ENCODE results near the gene DUSP9.

Gene DUSP9

DNA sequence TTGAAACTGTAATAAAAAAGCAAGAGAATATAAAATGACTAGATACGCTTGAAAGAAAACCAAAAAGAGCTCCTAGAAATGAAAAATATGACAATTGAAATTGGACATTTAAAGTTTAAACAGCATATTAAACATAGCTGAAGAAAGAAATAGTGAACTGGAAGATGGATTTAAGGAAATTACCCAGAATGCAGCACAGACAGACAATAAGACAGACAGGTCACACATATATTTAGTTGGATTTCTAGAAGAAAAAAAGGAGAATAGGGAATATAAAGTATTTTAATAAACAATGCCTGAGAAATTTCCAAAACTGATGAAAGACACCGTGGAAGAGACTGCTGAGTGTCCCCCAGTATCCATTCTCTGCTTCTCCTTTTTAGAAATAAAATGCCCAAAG lies 6.6 kb downstream of the DUSP9 start:
- TF ChIP-seq POLR2AphosphoS5 (IDR thresholded peaks at IDR 0.05; ENCODE audit: low read depth, low read length) (no peak), SIN3A (IDR thresholded peaks at IDR 0.05; ENCODE audit: borderline replicate concordance, insufficient read depth, low read length) (no peak), FOXP2 (optimal IDR thresholded peaks at IDR 0.05; ENCODE audit: borderline replicate concordance, extremely low read depth, extremely low read length, insufficient read depth) (no peak), TAF1 (IDR thresholded peaks at IDR 0.05; ENCODE audit: borderline replicate concordance, insufficient read depth, low read length) (no peak)
- TF ChIP-seq, protein P1, sequence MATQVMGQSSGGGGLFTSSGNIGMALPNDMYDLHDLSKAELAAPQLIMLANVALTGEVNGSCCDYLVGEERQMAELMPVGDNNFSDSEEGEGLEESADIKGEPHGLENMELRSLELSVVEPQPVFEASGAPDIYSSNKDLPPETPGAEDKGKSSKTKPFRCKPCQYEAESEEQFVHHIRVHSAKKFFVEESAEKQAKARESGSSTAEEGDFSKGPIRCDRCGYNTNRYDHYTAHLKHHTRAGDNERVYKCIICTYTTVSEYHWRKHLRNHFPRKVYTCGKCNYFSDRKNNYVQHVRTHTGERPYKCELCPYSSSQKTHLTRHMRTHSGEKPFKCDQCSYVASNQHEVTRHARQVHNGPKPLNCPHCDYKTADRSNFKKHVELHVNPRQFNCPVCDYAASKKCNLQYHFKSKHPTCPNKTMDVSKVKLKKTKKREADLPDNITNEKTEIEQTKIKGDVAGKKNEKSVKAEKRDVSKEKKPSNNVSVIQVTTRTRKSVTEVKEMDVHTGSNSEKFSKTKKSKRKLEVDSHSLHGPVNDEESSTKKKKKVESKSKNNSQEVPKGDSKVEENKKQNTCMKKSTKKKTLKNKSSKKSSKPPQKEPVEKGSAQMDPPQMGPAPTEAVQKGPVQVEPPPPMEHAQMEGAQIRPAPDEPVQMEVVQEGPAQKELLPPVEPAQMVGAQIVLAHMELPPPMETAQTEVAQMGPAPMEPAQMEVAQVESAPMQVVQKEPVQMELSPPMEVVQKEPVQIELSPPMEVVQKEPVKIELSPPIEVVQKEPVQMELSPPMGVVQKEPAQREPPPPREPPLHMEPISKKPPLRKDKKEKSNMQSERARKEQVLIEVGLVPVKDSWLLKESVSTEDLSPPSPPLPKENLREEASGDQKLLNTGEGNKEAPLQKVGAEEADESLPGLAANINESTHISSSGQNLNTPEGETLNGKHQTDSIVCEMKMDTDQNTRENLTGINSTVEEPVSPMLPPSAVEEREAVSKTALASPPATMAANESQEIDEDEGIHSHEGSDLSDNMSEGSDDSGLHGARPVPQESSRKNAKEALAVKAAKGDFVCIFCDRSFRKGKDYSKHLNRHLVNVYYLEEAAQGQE (IDR thresholded peaks at IDR 0.05; ENCODE audit: insufficient read depth in 1 of 2, low read depth in 2 of 2, low read length in 2 of 2) = no peak

DNA sequence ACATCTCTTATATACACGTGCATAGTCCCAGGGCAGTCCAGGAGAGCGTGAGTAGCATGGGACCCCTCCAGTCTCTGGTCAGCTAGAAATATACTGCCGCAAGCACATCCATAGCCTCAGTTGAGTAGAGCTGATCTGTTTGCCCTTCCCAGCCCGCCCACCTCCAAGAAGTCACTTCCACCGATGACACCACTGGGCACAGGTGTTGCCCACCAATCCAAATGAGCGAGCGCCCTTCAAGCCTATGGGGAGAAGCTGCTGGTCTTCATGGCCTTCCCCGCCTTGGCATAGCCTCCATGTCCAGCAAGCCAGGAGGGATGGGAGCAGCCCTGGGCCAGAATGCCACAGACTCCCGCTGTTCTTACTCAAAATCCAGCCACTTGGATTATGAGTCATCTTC lies 10.2 kb downstream of the DUSP9 start:
- TF ChIP-seq FOXP2 (optimal IDR thresholded peaks at IDR 0.05; ENCODE audit: borderline replicate concordance, extremely low read depth, extremely low read length, insufficient read depth) (no peak), POLR2AphosphoS5 (IDR thresholded peaks at IDR 0.05; ENCODE audit: low read depth, low read length) (no peak), SIN3A (IDR thresholded peaks at IDR 0.05; ENCODE audit: borderline replicate concordance, insufficient read depth, low read length) (no peak)
- TF ChIP-seq, protein P1 (IDR thresholded peaks at IDR 0.05; ENCODE audit: insufficient read depth in 1 of 2, low read depth in 2 of 2, low read length in 2 of 2) = no peak

DNA sequence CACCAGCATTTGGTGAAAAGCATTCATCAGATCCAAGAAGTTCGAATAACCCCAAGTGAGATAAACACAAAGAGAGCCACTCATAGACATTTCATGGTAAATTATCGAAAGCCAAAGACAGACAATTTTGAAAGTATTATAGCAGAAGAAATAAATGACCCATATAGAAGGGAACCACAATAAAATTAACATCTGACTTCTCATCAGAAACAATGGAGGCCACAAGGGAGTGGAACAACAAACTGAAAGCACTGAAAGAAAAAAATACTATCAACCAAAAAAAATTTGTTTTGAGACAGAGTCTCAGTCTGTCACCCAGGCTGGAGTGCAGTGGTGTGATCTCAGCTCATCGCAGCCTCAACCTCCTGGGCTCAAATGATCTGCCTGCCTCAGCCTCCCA lies 12.3 kb downstream of the DUSP9 start:
- TF ChIP-seq TAF1 (IDR thresholded peaks at IDR 0.05; ENCODE audit: borderline replicate concordance, insufficient read depth, low read length) = no peak

DNA sequence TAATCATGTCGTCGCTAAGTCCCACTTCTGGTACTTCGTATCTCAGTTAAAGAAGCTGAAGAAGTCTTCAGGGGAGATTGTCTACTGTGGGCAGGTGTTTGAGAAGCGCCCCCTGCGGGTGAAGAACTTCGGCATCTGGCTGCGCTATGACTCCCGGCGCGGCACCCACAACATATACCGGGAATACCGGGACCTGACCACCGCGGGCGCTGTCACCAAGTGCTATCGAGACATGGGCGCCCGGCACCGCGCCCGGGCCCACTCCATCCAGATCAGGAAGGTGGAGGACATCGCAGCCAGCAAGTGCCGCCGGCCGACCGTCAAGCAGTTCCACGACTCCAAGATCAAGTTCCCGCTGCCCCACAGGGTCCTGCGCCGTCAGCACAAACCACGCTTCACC lies 15.3 kb downstream of the DUSP9 start:
- TF ChIP-seq, protein P1 (IDR thresholded peaks at IDR 0.05; ENCODE audit: insufficient read depth in 1 of 2, low read depth in 2 of 2, low read length in 2 of 2) = no peak
- TF ChIP-seq POLR2AphosphoS5 (IDR thresholded peaks at IDR 0.05; ENCODE audit: low read depth, low read length) (no peak), SIN3A (IDR thresholded peaks at IDR 0.05; ENCODE audit: borderline replicate concordance, insufficient read depth, low read length) (no peak), FOXP2 (optimal IDR thresholded peaks at IDR 0.05; ENCODE audit: borderline replicate concordance, extremely low read depth, extremely low read length, insufficient read depth) (no peak), TAF1 (IDR thresholded peaks at IDR 0.05; ENCODE audit: borderline replicate concordance, insufficient read depth, low read length) (no peak)

DNA sequence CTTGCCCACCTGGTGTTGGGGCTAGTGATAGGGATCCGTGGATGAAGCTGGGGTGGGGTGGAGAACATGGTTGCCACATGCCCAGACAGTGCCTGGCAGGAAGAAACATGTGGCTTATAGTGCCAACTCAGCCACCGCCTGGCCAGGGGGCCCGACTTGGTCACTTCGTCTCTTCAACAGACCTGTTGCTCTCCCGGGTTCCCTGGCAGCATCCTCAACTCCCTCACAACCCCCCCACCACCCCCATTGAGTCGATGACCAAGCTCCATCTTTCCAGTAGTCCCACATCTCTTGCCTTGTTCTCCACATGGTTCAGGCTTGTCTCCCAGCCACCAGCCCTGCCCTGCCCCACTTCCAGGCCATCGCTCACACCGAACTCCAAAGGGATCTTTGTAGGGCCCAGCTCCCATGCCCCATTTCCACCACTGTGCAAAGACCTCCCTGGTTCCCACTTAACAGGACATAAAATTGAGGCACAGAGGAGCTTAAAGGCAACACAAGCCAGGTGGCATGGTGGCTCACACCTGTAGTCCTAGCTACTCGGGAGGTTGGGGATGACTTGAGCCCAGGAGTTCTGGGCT lies 18.8 kb downstream of the DUSP9 start:
- TF ChIP-seq POLR2AphosphoS5 (IDR thresholded peaks at IDR 0.05; ENCODE audit: low read depth, low read length) (no peak), TAF1 (IDR thresholded peaks at IDR 0.05; ENCODE audit: borderline replicate concordance, insufficient read depth, low read length) (no peak), SIN3A (IDR thresholded peaks at IDR 0.05; ENCODE audit: borderline replicate concordance, insufficient read depth, low read length) (no peak), FOXP2 (optimal IDR thresholded peaks at IDR 0.05; ENCODE audit: borderline replicate concordance, extremely low read depth, extremely low read length, insufficient read depth) (no peak)
- TF ChIP-seq, protein P1 (IDR thresholded peaks at IDR 0.05; ENCODE audit: insufficient read depth in 1 of 2, low read depth in 2 of 2, low read length in 2 of 2) = no peak
